ENCODE data around the gene DGKG.

GRCh38 chr3:186220911-186221645 is 141.0 kb downstream of the DGKG start:
- TF ChIP-seq EHMT2 (IDR thresholded peaks at IDR 0.05; ENCODE audit: low read depth) (no peak), CTCF (IDR thresholded peaks at IDR 0.05) (no peak), FOSB (CRISPR knock-in tag; IDR thresholded peaks at IDR 0.05) (no peak), CHD2 (IDR thresholded peaks at IDR 0.05; ENCODE audit: low read length, partially characterized antibody) (no peak), FOSL2 (IDR thresholded peaks at IDR 0.05) (no peak), FOSL2 (CRISPR knock-in tag; IDR thresholded peaks at IDR 0.05) (no peak), MAX (IDR thresholded peaks at IDR 0.05) (no peak), TFCP2L1 (CRISPR knock-in tag; IDR thresholded peaks at IDR 0.05) (no peak), POLR2A (IDR thresholded peaks at IDR 0.05; ENCODE audit: low read length) (no peak), ZSCAN20 (CRISPR knock-in tag; IDR thresholded peaks at IDR 0.05) (no peak), KDM5A (IDR thresholded peaks at IDR 0.05) (no peak), RCOR1 (IDR thresholded peaks at IDR 0.05; ENCODE audit: low read depth, low read length) (no peak), MAFK (IDR thresholded peaks at IDR 0.05; ENCODE audit: partially characterized antibody) (no peak)

All from A549 (cell line).